Trophoblast cell (in vitro differentiated cells and primary cell): Measurements from ENCODE around the gene FRA10AC1.

Experiments
- DNase-seq, 2 donors: peaks; one replicate each; pipeline ENCODE4 v3.0.0-alpha.2; 2016
- H2AFZ ChIP-seq: 2 replicates; pipeline ENCODE4 v1.6.1; 2013; ENCODE audit warnings: low read length, moderate library complexity, mild to moderate bottlenecking; ENCODE audit not compliant: insufficient read depth, poor library complexity
- H2AK5ac ChIP-seq: 2 replicates; pipeline ENCODE4 v1.6.1; 2013; ENCODE audit warnings: mild to moderate bottlenecking, low read length
- H2BK120ac ChIP-seq: 2 replicates; pipeline ENCODE4 v1.6.1; 2013; ENCODE audit warnings: low read length, mild to moderate bottlenecking, moderate library complexity; ENCODE audit not compliant: insufficient read depth, poor library complexity
- H2BK12ac ChIP-seq: 2 replicates; pipeline ENCODE4 v1.6.1; 2013; ENCODE audit warnings: mild to moderate bottlenecking, low read length, moderate library complexity
- H2BK5ac ChIP-seq: 2 replicates; pipeline ENCODE4 v1.6.1; 2013; ENCODE audit warnings: low read length, low read depth, moderate library complexity, mild to moderate bottlenecking; ENCODE audit not compliant: poor library complexity
- H3K14ac ChIP-seq: 2 replicates; pipeline ENCODE4 v1.6.1; 2013; ENCODE audit warnings: mild to moderate bottlenecking, low read length
- H3K18ac ChIP-seq: 2 replicates; pipeline ENCODE4 v1.6.1; 2013; ENCODE audit warnings: mild to moderate bottlenecking, low read length
- H3K23ac ChIP-seq: 2 replicates; pipeline ENCODE4 v1.6.1; 2013; ENCODE audit warnings: low read length
- H3K27ac ChIP-seq: 2 replicates; pipeline ENCODE4 v1.5.1; 2013; ENCODE audit warnings: low read depth, mild to moderate bottlenecking, inconsistent platforms, low read length, moderate library complexity
- H3K27me3 ChIP-seq: 2 replicates; pipeline ENCODE4 v1.6.1; 2013; ENCODE audit warnings: inconsistent platforms, mild to moderate bottlenecking, low read length, moderate library complexity; ENCODE audit not compliant: insufficient read depth
- H3K36me3 ChIP-seq, 2 experiments: 1 replicate in 1 of 2; 2 replicates in 1 of 2; pipeline ENCODE4 v1.6.1; 2013; ENCODE audit warnings: low read length in 2 of 2, mild to moderate bottlenecking in 2 of 2, moderate library complexity in 1 of 2; ENCODE audit not compliant: insufficient read depth in 2 of 2, control insufficient read depth in 1 of 2
- H3K4ac ChIP-seq: 2 replicates; pipeline ENCODE4 v1.6.1; 2013; ENCODE audit warnings: low read depth, mild to moderate bottlenecking, low read length, moderate library complexity
- H3K4me1 ChIP-seq, 2 experiments: 1 replicate in 1 of 2; 2 replicates in 1 of 2; pipeline ENCODE4 v1.6.1; 2013; ENCODE audit warnings: low read length in 2 of 2, mild to moderate bottlenecking in 2 of 2, moderate library complexity in 1 of 2; ENCODE audit not compliant: insufficient read depth in 2 of 2, control insufficient read depth in 1 of 2
- H3K4me2 ChIP-seq: 2 replicates; pipeline ENCODE4 v1.6.1; 2013; ENCODE audit warnings: inconsistent platforms, mild to moderate bottlenecking, low read length, moderate library complexity
- H3K4me3 ChIP-seq: 2 replicates; pipeline ENCODE4 v1.5.1; 2013; ENCODE audit warnings: mild to moderate bottlenecking, low read depth, low read length, inconsistent platforms
- H3K79me1 ChIP-seq: one replicate; pipeline ENCODE4 v1.6.1; 2013; ENCODE audit warnings: low read length
- H3K79me2 ChIP-seq: 2 replicates; pipeline ENCODE4 v1.6.1; 2013; ENCODE audit warnings: low read length, mild to moderate bottlenecking; ENCODE audit not compliant: control insufficient read depth, insufficient read depth, poor library complexity
- H3K9ac ChIP-seq: 2 replicates; pipeline ENCODE4 v1.6.1; 2013; ENCODE audit warnings: mild to moderate bottlenecking, low read length
- H3K9me3 ChIP-seq: 2 replicates; pipeline ENCODE4 v1.6.1; 2013; ENCODE audit warnings: low read depth, mild to moderate bottlenecking, control low read depth, inconsistent platforms, low read length; ENCODE audit not compliant: insufficient read depth
- H4K12ac ChIP-seq: 2 replicates; pipeline ENCODE4 v1.6.1; 2013; ENCODE audit warnings: low read depth, mild to moderate bottlenecking, low read length, moderate library complexity
- H4K8ac ChIP-seq: 2 replicates; pipeline ENCODE4 v1.6.1; 2013; ENCODE audit warnings: low read depth, mild to moderate bottlenecking, low read length, moderate library complexity
- H4K91ac ChIP-seq: one replicate; pipeline ENCODE4 v1.6.1; 2013; ENCODE audit warnings: low read depth, mild to moderate bottlenecking, low read length, moderate library complexity
- WGBS: extraction: QIAGEN DNeasy Blood & Tissue Kit; methylation state at CpG from one replicate; pipeline ENCODE4 v1.1.7; 2013; ENCODE audit warnings: missing lambda C conversion rate; ENCODE audit not compliant: insufficient read length, insufficient coverage; ENCODE audit errors: extremely low coverage; 5-methylcytosine and 5-hydroxymethylcytosine counted together

FRA10AC1 gene

DNA sequence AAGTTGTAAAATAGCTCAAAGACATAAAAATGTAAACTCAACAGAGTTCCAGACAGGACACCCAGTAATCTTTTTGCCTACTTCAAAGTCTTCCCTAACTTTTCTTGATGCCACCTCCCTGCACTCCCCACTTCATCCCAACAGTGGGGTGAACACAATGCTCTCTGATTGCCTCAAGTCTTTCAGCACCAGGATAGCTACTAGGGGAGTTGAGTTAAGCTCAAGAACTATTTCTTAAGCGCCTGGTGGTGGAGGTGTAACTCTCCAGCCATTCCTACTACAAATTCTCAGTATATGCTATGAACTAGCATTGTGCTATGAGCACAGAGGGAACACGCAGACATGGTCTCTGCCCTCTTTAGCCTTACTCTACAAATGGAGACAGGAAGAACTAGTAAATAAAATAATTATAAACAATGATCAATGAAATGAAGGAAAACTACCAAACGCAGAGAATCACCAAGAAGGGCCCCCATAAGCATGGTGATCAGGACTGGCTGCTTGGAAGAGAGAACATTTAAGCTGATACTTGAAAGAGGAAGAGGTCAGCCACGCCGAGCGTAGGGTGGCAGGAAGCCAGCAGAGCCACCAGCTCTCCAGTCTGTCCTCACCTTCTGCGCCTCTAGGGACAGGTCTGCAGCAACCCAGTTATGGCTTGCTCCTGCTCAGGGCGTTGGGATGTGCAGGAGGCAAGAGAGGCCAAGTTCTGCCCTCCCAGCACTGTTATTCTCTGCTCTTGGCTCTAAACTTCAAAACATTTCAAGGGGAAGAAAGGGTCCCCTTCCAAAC is 16.7 kb upstream of the FRA10AC1 start:
- peaks cover 2 to 3% of the 10 kb centered on the region in 2 experiments for H3K4me1 ChIP-seq
- H3K79me1 ChIP-seq: no peaks in the 10 kb centered on the region
- no peak overlapping the region for H3K4ac ChIP-seq
- H3K9me3 ChIP-seq: peaks cover 2% of the 10 kb centered on the region
- H3K9ac ChIP-seq: no peak overlapping the region
- no CpG with 5 or more reads among the region's 8 CpGs for WGBS
- no peak overlapping the region for H3K18ac ChIP-seq
- H2AK5ac ChIP-seq: no peak overlapping the region
- H3K4me3 ChIP-seq: no peak overlapping the region
- H2BK5ac ChIP-seq: no peak overlapping the region
- H3K27ac ChIP-seq: no peak overlapping the region
- no peak overlapping the region for H2AFZ ChIP-seq
- no peaks in the 10 kb centered on the region for H3K36me3 ChIP-seq
- H4K8ac ChIP-seq: no peak overlapping the region
- H3K23ac ChIP-seq: no peak overlapping the region
- no peak overlapping the region for H3K14ac ChIP-seq
- H4K12ac ChIP-seq: no peak overlapping the region
- H4K91ac ChIP-seq: no peak overlapping the region
- H3K27me3 ChIP-seq: no peaks in the 10 kb centered on the region
- no peak overlapping the region for H2BK120ac ChIP-seq
- no peak overlapping the region for H3K4me2 ChIP-seq
- no peak overlapping the region for H2BK12ac ChIP-seq
- no peaks in the 10 kb centered on the region for H3K79me2 ChIP-seq
- DNase-seq: no peak

DNA sequence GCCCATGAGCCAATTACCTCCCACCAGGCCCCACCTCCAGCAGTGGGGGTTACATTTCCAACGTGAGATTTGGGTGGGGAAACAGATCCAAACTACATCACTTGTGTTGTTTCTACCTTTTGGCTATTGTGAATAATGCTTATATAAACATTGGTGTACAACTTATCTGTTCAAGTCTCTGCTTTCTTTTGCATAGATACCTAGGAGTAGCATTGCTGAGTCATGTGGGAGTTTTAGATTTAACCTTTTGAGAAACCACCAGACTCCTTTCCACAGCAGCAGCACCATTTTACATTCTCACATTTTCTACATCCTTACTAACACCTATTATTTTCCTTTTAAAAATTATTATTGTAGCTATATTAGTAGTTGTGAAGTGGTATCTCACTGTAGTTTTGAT is 14.4 kb upstream of the FRA10AC1 start:
- Histone ChIP-seq H4K8ac (no peak overlapping the region), H3K23ac (no peak overlapping the region), H3K4me2 (no peak overlapping the region), H4K91ac (no peak overlapping the region), H3K4me3 (no peak overlapping the region), H3K9me3 (peaks cover 4% of the 10 kb centered on the region), H2BK12ac (no peak overlapping the region), H3K27ac (no peak overlapping the region), H3K4me1 (peaks cover 0 to 6% of the 10 kb centered on the region in 2 experiments), H3K18ac (no peak overlapping the region), H3K79me2 (no peaks in the 10 kb centered on the region), H2AK5ac (no peak overlapping the region), H3K79me1 (no peaks in the 10 kb centered on the region), H4K12ac (no peak overlapping the region), H2BK5ac (no peak overlapping the region), H3K9ac (no peak overlapping the region), H2BK120ac (no peak overlapping the region), H3K14ac (no peak overlapping the region), H3K4ac (no peak overlapping the region), H3K27me3 (no peaks in the 10 kb centered on the region), H3K36me3 (no peaks in the 10 kb centered on the region), H2AFZ (peak overlapping the region; percentile 49)
- no CpG with 5 or more reads among the region's 1 CpG for WGBS
- DNase-seq: no peak

DNA sequence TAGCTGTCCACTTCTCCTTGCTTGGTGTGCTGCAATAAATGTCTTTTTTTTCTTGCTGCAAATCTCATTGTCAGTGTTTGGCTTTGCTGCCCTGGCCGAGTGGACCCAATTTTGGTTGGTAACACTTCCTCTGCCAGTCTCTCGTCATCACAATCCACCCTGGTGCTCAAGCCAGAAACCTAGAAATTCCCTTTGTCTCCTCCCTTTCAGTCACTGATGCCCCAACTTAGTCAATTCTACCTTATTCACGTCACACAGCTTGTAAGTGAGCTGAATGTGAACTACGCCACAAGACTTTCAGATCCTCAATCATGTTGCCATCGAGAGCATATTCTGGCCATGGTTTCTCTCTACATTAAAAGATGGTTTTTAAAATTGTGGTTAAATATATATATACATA is 13.0 kb upstream of the FRA10AC1 start:
- H3K79me1 ChIP-seq: no peaks in the 10 kb centered on the region
- H3K9ac ChIP-seq: no peak overlapping the region
- H2BK5ac ChIP-seq: no peak overlapping the region
- no peaks in the 10 kb centered on the region for H3K79me2 ChIP-seq
- H3K36me3 ChIP-seq: no peaks in the 10 kb centered on the region
- H2BK12ac ChIP-seq: no peak overlapping the region
- H3K14ac ChIP-seq: no peak overlapping the region
- no peak overlapping the region for H3K4me3 ChIP-seq
- no peaks in the 10 kb centered on the region for H3K27me3 ChIP-seq
- no peak overlapping the region for H2AFZ ChIP-seq
- no peak overlapping the region for H2AK5ac ChIP-seq
- no peak overlapping the region for H3K18ac ChIP-seq
- no peak overlapping the region for H2BK120ac ChIP-seq
- peaks cover 2 to 7% of the 10 kb centered on the region in 2 experiments for H3K4me1 ChIP-seq
- H3K23ac ChIP-seq: no peak overlapping the region
- WGBS: no CpG with 5 or more reads among the region's 5 CpGs
- no peak overlapping the region for H4K12ac ChIP-seq
- no peak overlapping the region for H4K8ac ChIP-seq
- H4K91ac ChIP-seq: no peak overlapping the region
- DNase-seq: no peak
- H3K4me2 ChIP-seq: no peak overlapping the region
- no peak overlapping the region for H3K4ac ChIP-seq
- peaks cover 4% of the 10 kb centered on the region for H3K9me3 ChIP-seq
- no peak overlapping the region for H3K27ac ChIP-seq

DNA sequence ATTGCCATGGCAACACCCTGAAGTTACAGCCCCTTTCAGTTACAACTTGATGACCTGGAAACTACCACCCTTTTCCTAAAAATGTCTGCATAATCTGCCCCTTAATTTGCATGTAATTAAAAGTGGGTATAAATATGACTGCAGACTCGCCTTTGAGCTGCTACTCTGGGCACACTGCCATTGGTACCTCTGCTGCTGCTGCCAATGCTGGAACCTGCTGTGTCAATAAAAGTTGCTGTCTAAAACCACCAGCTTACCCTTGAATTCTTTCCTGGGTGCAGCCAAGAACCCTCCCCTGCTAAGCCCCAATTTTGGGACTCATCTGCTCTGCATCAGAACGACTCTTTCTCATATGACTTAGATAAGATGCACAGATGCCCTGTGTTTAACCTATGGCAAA is 10.2 kb upstream of the FRA10AC1 start:
- Histone ChIP-seq H3K27me3 (no peaks in the 10 kb centered on the region), H3K79me2 (no peaks in the 10 kb centered on the region), H4K12ac (no peak overlapping the region), H2AFZ (no peak overlapping the region), H3K9ac (no peak overlapping the region), H3K14ac (no peak overlapping the region), H3K4me2 (no peak overlapping the region), H3K4me1 (peaks cover 5 to 11% of the 10 kb centered on the region in 2 experiments), H4K91ac (no peak overlapping the region), H2AK5ac (no peak overlapping the region), H2BK120ac (no peak overlapping the region), H3K4me3 (no peak overlapping the region), H3K79me1 (no peaks in the 10 kb centered on the region), H2BK5ac (no peak overlapping the region), H3K27ac (no peak overlapping the region), H2BK12ac (no peak overlapping the region), H3K23ac (no peak overlapping the region), H3K4ac (no peak overlapping the region), H4K8ac (no peak overlapping the region), H3K18ac (no peak overlapping the region), H3K9me3 (peaks cover 1% of the 10 kb centered on the region), H3K36me3 (no peaks in the 10 kb centered on the region)
- DNase-seq: no peak
- no CpG with 5 or more reads among the region's 2 CpGs for WGBS
